Astrocyte of the cerebellum (primary cell): Measurements from ENCODE around the gene MGAT4B.
A peak's percentile ranks its signal among the peaks of the same experiment; 100 is the strongest.

Experiments
- DNase-seq: peaks from one replicate; pipeline ENCODE4 v3.0.0-alpha.2; 2011; ENCODE audit warnings: low read depth
- H3K4me3 ChIP-seq: 2 replicates; pipeline ENCODE4 v1.5.1; 2011; ENCODE audit warnings: mild to moderate bottlenecking, low read depth, low read length, moderate library complexity
- in situ Hi-C: cut with HindIII; loops from 2 replicates; pipeline ENCODE4 v1.10.0; 2017; ENCODE audit warnings: low sequenced_read_pairs
- TF ChIP-seq, protein P1 (sequence below): IDR thresholded peaks from 2 replicates; pipeline ENCODE4 v1.5.1; 2012; ENCODE audit warnings: low read length, low read depth, moderate library complexity, mild to moderate bottlenecking; ENCODE audit errors: missing control alignments

Gene MGAT4B

DNA sequence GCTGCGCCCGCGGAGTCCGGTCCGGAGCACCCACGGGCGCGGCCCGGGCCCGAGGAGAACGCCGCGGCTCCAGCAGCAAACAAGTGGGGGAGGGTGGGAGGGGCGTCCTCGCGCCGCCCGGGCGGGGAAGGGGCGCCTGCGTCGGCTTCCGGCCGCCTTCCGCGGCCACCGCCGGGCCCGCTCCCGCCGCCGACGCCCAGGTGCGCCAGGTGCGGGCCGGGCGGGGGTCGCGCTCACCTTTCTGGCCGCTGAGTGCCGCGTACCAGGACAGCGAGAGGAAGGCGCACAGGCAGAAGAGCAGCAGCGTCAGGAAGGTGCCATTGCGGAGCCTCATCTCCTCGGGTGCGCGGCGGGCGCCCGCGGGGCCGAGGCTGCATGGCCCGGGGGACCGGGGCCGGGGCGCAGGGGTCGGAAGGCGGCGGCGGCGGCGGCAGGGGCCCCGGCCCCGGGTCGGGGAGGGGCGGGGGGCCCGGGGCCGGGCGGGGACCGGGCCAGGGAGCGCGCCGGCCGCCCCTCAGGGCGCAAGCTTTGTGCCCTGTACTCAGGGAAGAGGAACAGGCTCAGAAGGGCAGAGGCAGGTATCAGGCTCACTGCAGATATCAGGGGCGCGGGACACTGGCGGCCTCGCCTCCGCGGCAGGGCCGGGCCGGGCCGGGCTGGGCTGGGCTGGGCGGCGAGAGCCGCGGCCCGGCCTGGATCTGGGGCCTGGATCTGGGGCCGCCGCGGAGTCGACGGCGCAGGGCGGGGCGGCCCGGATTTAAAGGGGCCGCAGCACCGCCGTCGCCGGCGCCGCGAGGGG, at the start of gene MGAT4B:
Gene MGAT4B (minus strand): TSS at position 617 of the 799 bp plus-strand sequence. CDS start 283 bp downstream, at position 334.
- DNase-seq, result no peak

GRCh38 chr5:179854356-179854755, 47.7 kb upstream of the MGAT4B start:
- DNase-seq, result no peak

More for the DNA sequence above, at the start of gene MGAT4B:
- in situ Hi-C loops, result no loop called here
- peak within 1 kb of the TSS; percentile 72 for H3K4me3 ChIP-seq
- TF ChIP-seq, protein P1, sequence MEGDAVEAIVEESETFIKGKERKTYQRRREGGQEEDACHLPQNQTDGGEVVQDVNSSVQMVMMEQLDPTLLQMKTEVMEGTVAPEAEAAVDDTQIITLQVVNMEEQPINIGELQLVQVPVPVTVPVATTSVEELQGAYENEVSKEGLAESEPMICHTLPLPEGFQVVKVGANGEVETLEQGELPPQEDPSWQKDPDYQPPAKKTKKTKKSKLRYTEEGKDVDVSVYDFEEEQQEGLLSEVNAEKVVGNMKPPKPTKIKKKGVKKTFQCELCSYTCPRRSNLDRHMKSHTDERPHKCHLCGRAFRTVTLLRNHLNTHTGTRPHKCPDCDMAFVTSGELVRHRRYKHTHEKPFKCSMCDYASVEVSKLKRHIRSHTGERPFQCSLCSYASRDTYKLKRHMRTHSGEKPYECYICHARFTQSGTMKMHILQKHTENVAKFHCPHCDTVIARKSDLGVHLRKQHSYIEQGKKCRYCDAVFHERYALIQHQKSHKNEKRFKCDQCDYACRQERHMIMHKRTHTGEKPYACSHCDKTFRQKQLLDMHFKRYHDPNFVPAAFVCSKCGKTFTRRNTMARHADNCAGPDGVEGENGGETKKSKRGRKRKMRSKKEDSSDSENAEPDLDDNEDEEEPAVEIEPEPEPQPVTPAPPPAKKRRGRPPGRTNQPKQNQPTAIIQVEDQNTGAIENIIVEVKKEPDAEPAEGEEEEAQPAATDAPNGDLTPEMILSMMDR, result no peak

DNA sequence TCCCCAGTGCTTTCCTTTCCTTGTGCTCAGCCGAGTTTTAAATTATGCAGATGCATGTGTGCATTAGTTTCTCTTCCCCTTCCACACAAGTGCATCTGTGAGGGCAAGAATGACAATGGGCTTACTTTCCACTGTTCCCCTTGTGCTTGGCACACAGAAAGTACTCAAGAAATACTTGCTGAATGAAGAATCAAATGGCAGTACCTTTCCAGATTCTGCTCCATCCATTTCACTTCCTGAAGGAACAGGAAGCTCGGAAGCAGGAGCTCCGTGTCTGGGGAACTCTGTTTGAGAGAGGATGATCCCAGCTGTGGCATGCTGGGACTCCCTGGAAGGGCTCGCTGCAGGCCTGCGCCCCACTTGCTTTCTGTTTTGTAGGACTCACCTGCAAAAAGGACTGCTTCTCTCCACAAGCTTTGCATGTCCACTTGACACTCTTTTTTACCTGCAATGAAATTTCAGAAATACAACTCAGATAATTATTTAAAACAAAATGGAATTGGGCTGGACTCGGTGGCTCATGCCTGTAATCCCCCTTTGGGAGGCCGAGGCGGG, 46.4 kb upstream of the MGAT4B start:
- TF ChIP-seq, protein P1, result no peak
- H3K4me3 ChIP-seq, result no peak overlapping the region
- DNase-seq, result no peak
- in situ Hi-C loops, result no loop called here

More at GRCh38 chr5:179854356-179854755, 47.7 kb upstream of the MGAT4B start:
- TF ChIP-seq, protein P1, result no peak
- in situ Hi-C loops, result no loop called here
- no peak overlapping the region for H3K4me3 ChIP-seq

- DNase-seq, result no peak
- TF ChIP-seq, protein P1, result no peak
- in situ Hi-C loops, result no loop called here
- H3K4me3 ChIP-seq, result no peak overlapping the region
Observed at GRCh38 chr5:179841621-179842020, 35.0 kb upstream of the MGAT4B start.

DNA sequence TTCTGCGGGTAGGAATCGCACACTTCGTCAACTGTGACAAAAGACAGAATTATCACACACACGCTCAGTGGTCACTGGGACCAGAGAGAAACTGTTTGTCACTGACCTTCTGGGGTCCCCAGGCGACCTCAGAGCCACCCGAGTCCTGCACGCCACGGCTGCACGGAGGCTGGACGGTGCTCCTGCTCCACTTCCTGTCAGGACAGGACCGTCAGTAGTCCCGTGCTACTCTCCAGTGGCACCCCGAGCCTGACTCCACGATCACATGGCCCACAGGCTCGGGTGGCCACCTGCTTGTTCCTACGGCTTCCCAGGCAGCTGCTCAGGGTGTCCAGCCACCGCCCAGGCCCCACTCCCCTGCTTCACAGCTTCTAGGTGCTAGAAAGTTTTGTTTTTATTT, 34.1 kb upstream of the MGAT4B start:
- DNase-seq, result no peak
- in situ Hi-C loops, result no loop called here
- H3K4me3 ChIP-seq, result no peak overlapping the region
- TF ChIP-seq, protein P1, result no peak

GRCh38 chr5:179840321-179840720, 33.7 kb upstream of the MGAT4B start:
- no peak for DNase-seq
- H3K4me3 ChIP-seq, result no peak overlapping the region
- TF ChIP-seq, protein P1, result no peak
- in situ Hi-C loops, result no loop called here
